Measurements from ENCODE around the gene SDCCAG8. TPM values are rescaled to one million over a fixed set of nuclear protein-coding genes. Genes with fewer than 3 reads are reported as not detected.
A peak's percentile ranks its signal among the peaks of the same experiment; 100 is the strongest.

The SDCCAG8 gene
- total RNA-seq, 4 donors from 2014 or later: 24.5 to 52.7 (median 31.7) TPM

DNA sequence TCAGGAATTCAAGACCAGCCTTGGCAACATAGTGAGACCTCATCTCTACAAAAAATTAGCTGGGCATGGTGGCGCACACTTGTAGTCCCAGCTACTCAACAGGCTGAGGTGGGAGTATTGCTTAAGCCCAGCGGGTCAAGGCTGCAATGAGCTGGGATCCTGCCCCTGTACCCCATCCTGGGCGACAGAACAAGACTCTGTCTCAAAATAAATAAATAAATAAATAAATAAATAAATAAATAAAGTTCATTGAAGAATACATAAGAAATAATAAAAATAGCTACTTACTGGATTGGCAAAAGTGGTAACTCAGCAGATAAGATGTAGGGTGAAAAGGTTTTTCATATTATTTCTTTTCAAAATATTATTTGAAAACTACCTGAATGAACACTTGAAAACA lies 6.6 kb upstream of the SDCCAG8 start:
- Histone ChIP-seq H3K27ac (replicated peaks in 1 of 4) (no peak overlapping the region), H3K9me3 (no peaks in the 10 kb centered on the region), H3K36me3 (no peaks in the 10 kb centered on the region), H3K27me3 (no peaks in the 10 kb centered on the region), H3K4me1 (peaks cover 22 to 65% (median 52%) of the 10 kb centered on the region in 4 donors), H3K4me3 (no peak overlapping the region)
- 100% methylated on average over 3 of the region's 3 CpGs for WGBS
- DNase-seq (ENCODE audit: extremely low spot score): no peak
- TF ChIP-seq, protein P1, sequence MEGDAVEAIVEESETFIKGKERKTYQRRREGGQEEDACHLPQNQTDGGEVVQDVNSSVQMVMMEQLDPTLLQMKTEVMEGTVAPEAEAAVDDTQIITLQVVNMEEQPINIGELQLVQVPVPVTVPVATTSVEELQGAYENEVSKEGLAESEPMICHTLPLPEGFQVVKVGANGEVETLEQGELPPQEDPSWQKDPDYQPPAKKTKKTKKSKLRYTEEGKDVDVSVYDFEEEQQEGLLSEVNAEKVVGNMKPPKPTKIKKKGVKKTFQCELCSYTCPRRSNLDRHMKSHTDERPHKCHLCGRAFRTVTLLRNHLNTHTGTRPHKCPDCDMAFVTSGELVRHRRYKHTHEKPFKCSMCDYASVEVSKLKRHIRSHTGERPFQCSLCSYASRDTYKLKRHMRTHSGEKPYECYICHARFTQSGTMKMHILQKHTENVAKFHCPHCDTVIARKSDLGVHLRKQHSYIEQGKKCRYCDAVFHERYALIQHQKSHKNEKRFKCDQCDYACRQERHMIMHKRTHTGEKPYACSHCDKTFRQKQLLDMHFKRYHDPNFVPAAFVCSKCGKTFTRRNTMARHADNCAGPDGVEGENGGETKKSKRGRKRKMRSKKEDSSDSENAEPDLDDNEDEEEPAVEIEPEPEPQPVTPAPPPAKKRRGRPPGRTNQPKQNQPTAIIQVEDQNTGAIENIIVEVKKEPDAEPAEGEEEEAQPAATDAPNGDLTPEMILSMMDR (IDR thresholded peaks at IDR 0.05): no peak
- TF ChIP-seq EP300 (IDR thresholded peaks at IDR 0.05) (no peak), POLR2A (IDR thresholded peaks at IDR 0.05; ENCODE audit: low read depth) (no peak), POLR2AphosphoS5 (IDR thresholded peaks at IDR 0.05) (no peak)
- intact Hi-C loops (cut with DNase I): no loop called here

DNA sequence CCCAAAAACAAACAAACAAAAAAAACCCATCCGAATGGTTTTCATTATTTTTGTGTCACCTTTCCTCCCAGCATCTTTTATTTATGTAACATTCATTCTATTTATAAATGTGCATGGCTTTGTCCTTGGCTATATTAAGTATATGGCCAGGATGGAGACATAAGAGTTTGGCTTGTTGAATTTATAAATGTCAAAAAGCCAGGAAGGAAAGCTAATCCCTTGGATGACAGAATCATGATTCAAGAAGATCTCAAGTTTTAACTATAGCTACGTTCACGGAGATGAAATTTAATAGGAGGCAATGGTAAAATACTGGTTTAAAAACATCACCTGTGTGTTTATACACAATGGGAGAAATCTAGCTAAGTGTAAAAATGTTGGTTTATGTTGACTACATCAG lies 5.7 kb upstream of the SDCCAG8 start:
- Histone ChIP-seq H3K27ac (replicated peaks in 1 of 4) (no peak overlapping the region), H3K4me3 (no peak overlapping the region), H3K4me1 (peaks cover 22 to 65% (median 51%) of the 10 kb centered on the region in 4 donors), H3K9me3 (no peaks in the 10 kb centered on the region), H3K27me3 (no peaks in the 10 kb centered on the region), H3K36me3 (peaks cover 0 to 3% (median 0%) of the 10 kb centered on the region in 4 donors)
- WGBS: 70% methylated on average over 3 of the region's 3 CpGs
- no peak for DNase-seq (ENCODE audit: extremely low spot score)
- intact Hi-C loops (cut with DNase I): loop anchor here (10.0 kb wide), 1 partner anchor 595 kb away; no protein-coding TSS in a partner anchor
- TF ChIP-seq, protein P1 (IDR thresholded peaks at IDR 0.05): no peak
- no peak for TF ChIP-seq EP300 (IDR thresholded peaks at IDR 0.05)
- TF ChIP-seq POLR2A (IDR thresholded peaks at IDR 0.05; ENCODE audit: low read depth): no peak

DNA sequence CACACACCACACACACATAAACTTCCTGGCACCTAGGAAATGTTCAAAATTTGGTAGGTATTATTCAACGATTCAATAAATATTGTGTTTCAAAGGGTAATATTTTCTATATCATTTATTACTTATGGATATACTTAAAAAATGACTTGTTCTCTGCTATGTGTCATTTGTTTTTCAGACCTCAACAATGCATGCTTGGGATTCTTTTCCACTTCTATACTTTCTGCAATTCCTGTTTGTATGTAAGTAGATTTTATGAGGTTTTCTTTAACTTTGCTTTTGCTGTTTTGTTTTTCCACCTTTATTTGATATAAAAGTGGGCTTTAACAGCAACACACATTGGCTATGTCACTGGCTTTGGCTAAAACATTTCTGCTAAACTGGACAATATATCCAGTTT lies 4.3 kb upstream of the SDCCAG8 start:
- no peak for DNase-seq (ENCODE audit: extremely low spot score)
- Histone ChIP-seq H3K36me3 (peaks cover 0 to 3% (median 0%) of the 10 kb centered on the region in 4 donors), H3K9me3 (no peaks in the 10 kb centered on the region), H3K27ac (replicated peaks in 1 of 4) (no peak overlapping the region), H3K4me1 (peaks cover 23 to 64% (median 53%) of the 10 kb centered on the region in 4 donors), H3K4me3 (no peak overlapping the region), H3K27me3 (no peaks in the 10 kb centered on the region)
- TF ChIP-seq, protein P1 (IDR thresholded peaks at IDR 0.05): no peak
- TF ChIP-seq POLR2A (IDR thresholded peaks at IDR 0.05; ENCODE audit: low read depth) (no peak), POLR2AphosphoS5 (IDR thresholded peaks at IDR 0.05) (no peak)
- intact Hi-C loops (cut with DNase I): loop anchor here (10.0 kb wide), 1 partner anchor 593 kb away; no protein-coding TSS in a partner anchor
- WGBS: 77% methylated on average over 1 of the region's 1 CpG

DNA sequence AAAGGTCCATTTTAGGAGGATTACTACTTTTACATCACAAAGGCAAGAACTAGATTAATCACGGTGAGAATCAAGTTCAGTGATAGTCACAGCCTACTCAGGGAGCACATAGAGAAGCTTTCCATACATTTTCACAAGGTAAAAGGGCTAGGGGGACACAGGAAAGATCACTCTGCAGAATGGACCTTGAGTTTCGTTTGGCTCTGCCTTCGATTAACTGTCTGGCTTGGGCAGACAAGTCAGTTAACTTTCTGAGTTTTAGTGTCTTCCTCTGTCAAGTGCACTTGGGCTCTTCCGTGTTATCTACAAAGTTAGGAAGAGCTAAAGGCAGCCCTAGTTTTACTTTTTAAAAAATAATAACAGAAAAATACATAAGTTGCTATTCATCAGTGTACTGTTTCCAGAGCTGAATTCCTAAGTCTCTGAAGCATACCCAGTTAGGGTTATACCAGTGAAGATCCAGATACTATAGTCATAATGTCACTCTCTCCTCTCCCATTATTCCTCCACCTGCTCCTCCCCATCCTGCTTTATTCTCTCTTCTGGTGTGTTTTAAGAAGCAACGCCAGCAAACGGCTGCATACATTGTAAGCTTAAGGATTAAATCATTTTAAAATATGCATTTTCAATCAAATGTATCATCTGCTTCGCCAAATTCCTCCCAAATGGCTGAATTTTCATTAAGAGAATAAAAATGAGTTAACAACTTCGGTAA lies 2.5 kb upstream of the SDCCAG8 start:
- peak overlapping the region; percentile 91 to 98 (median 97) for H3K27ac ChIP-seq (replicated peaks in 1 of 4)
- H3K4me1 ChIP-seq: peaks cover 27 to 64% (median 52%) of the 10 kb centered on the region in 4 donors
- TF ChIP-seq POLR2A (IDR thresholded peaks at IDR 0.05; ENCODE audit: low read depth) (no peak), POLR2AphosphoS5 (IDR thresholded peaks at IDR 0.05) (no peak), EP300 (IDR thresholded peaks at IDR 0.05) (no peak)
- TF ChIP-seq, protein P1 (IDR thresholded peaks at IDR 0.05): no peak
- H3K36me3 ChIP-seq: peaks cover 0 to 3% (median 0%) of the 10 kb centered on the region in 4 donors
- 9% methylated on average over 8 of the region's 8 CpGs for WGBS
- H3K27me3 ChIP-seq: no peaks in the 10 kb centered on the region
- intact Hi-C loops (cut with DNase I): loop anchor here (10.0 kb wide), 1 partner anchor 591 kb away; no protein-coding TSS in a partner anchor
- no peak for DNase-seq (ENCODE audit: extremely low spot score)
- no peaks in the 10 kb centered on the region for H3K9me3 ChIP-seq
- peak overlapping the region; percentile 79 to 99 (median 90) for H3K4me3 ChIP-seq

Data from esophagus muscularis mucosa (tissue), 4 donors.